Nephron progenitor cell (in vitro differentiated cells): ENCODE results near the gene VAPA.

Source experiments
- DNase-seq: peaks from one replicate; pipeline ENCODE4 v3.0.0; 2021
- H3K27ac Mint-ChIP-seq: 2 replicates; pipeline ENCODE4 v1.8.0; 2021; ENCODE audit warnings: mild to moderate bottlenecking, moderate library complexity, mixed read lengths
- H3K27me3 Mint-ChIP-seq: 2 replicates; pipeline ENCODE4 v1.8.0; 2021; ENCODE audit warnings: mild to moderate bottlenecking, low read depth, mixed read lengths; ENCODE audit not compliant: poor library complexity
- H3K36me3 Mint-ChIP-seq: 2 replicates; pipeline ENCODE4 v1.8.0; 2021; ENCODE audit warnings: low read depth, mixed read lengths
- H3K4me1 Mint-ChIP-seq: 2 replicates; pipeline ENCODE4 v1.8.0; 2021; ENCODE audit warnings: mixed read lengths
- H3K4me3 Mint-ChIP-seq: 2 replicates; pipeline ENCODE4 v1.8.0; 2021; ENCODE audit warnings: mild to moderate bottlenecking, moderate library complexity, mixed read lengths
- H3K9me3 Mint-ChIP-seq: 2 replicates; pipeline ENCODE4 v1.8.0; 2021; ENCODE audit warnings: mild to moderate bottlenecking, moderate library complexity, mixed read lengths
- CTCF ChIP-seq: fragments of 200-600 bp; sonication (generic); IDR thresholded peaks from 2 replicates; pipeline ENCODE4 v1.5.0; 2021; ENCODE audit warnings: antibody characterized with exemption

VAPA gene

DNA sequence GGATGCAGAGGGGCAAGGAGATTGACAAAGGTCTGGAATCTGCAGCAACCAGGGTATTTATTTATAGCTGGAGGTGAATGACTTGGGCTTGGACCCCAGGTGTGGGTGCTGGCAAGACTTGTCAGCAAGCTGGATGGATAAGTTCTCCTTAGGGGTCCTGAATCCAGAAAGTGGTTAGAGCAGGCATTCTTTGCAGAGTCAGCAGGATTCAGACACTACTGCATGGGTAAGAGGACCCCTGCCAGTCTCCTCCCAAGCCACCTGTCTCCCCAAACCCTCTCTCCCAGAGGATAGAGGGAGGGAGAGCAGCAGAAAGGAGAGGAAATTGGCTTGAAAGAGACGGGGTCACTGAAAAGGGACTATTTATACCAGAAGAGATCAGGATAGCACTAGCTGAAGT lies 89.5 kb downstream of the VAPA start:
- H3K4me3 Mint-ChIP-seq: no peak overlapping the region
- no peaks in the 10 kb centered on the region for H3K27me3 Mint-ChIP-seq
- no peak overlapping the region for H3K27ac Mint-ChIP-seq
- TF ChIP-seq CTCF: no peak
- H3K4me1 Mint-ChIP-seq: peaks cover 13% of the 10 kb centered on the region
- H3K36me3 Mint-ChIP-seq: peaks cover 12% of the 10 kb centered on the region
- peaks cover 28% of the 10 kb centered on the region for H3K9me3 Mint-ChIP-seq
- no peak for DNase-seq

- Mint-ChIP-seq H3K27ac (no peak overlapping the region), H3K36me3 (peaks cover 10% of the 10 kb centered on the region), H3K4me1 (peaks cover 15% of the 10 kb centered on the region), H3K4me3 (no peak overlapping the region), H3K9me3 (peaks cover 22% of the 10 kb centered on the region), H3K27me3 (no peaks in the 10 kb centered on the region)
- no peak for TF ChIP-seq CTCF
- DNase-seq: no peak
These were observed 90.0 kb downstream of the VAPA start for GRCh38 chr18:10003866-10004265.

GRCh38 chr18:10006311-10006893 lies 92.6 kb downstream of the VAPA start:
- Mint-ChIP-seq H3K9me3 (peaks cover 2% of the 10 kb centered on the region), H3K27ac (no peak overlapping the region), H3K27me3 (no peaks in the 10 kb centered on the region), H3K4me3 (no peak overlapping the region), H3K36me3 (no peaks in the 10 kb centered on the region), H3K4me1 (peaks cover 38% of the 10 kb centered on the region)
- TF ChIP-seq CTCF: no peak
- DNase-seq: no peak

- Mint-ChIP-seq H3K36me3 (no peaks in the 10 kb centered on the region), H3K27ac (no peak overlapping the region), H3K4me1 (peaks cover 38% of the 10 kb centered on the region), H3K4me3 (no peak overlapping the region), H3K9me3 (no peaks in the 10 kb centered on the region), H3K27me3 (peaks cover 3% of the 10 kb centered on the region)
- no peak for TF ChIP-seq CTCF
- no peak for DNase-seq
These were observed 94.3 kb downstream of the VAPA start for GRCh38 chr18:10008006-10008647.
